GM19035 (cell line): ENCODE measurements around the gene NCAPG2.
"Not testable (repeated sequence)": the region's sequence is repeated elsewhere in the genome, so short reads cannot be mapped to it uniquely, and the experiment has no call there.

Experiments
- ATAC-seq: cut with Tn5 transposase; IDR thresholded peaks from one replicate; pipeline ENCODE4 v1.9.1; 2021; ENCODE audit not compliant: unreplicated experiment

NCAPG2 gene

DNA sequence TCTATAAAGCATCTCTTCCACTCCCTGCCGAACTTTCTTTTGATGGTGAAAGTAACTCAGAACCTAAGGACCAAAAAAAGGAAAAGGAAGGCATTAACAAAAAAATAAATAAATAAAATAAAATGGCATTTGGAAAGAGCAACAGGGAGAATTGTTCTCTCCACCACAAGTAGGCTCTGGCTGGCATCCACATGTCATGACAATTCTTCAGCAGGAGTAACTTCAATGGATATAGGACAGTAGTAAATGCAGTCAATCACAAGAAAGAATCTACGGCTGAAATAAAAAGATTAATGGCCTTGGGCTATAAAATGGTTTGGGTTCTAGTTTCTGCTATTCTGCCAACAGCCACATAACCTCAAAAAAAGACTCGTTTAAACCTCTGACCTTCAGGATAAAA is 23.9 kb downstream of the NCAPG2 start:
- ATAC-seq: no peak

DNA sequence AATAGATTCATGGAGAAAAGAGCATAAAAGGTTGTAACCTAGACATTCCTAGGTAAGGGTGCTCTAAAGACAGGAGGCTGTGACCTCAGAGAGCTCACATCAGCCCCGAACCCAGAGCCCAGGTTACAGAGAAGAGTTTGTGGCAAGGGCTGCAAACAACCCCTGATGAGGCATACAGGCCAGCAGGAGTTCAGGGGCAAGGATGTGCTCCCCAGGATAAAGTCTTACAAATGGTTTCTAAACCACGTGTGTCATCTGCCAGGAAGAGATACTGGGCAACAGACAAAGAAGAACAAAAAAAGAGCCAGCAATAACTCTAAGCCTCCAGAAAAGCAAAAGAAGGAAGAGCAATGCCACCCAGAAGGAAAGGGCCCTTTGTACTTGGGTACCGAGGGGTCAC is 27.7 kb downstream of the NCAPG2 start:
- ATAC-seq: no peak

DNA sequence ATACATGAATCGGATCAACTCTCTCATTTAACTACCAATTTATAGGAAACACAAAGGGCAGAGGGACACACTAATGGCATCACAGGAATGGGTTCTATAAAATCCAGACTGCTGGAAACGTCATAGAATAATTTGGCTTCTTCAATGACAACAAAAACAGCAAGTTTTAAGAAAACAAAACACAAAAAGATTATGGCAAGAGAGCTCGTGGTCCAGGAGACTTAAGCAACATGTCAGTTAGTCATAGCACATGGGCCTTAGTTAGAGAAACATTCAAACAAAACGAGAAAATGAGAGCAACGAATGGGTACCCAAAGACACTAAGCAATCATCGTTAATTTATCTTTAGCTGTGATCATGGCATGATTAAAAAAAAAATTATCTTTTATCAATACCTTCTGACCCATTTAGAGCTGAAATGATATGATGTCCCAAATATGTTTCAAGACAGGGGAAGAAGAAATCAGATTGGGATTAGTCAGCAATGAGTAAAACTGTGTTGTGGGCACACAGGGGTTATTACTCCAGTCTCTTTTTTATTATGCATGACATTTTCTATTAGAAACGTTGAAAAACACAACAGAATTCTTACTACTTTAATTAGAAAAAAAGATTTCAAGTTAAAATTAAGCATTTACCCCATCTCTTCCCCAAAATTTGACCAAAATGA is 28.3 kb downstream of the NCAPG2 start:
- ATAC-seq: no peak

DNA sequence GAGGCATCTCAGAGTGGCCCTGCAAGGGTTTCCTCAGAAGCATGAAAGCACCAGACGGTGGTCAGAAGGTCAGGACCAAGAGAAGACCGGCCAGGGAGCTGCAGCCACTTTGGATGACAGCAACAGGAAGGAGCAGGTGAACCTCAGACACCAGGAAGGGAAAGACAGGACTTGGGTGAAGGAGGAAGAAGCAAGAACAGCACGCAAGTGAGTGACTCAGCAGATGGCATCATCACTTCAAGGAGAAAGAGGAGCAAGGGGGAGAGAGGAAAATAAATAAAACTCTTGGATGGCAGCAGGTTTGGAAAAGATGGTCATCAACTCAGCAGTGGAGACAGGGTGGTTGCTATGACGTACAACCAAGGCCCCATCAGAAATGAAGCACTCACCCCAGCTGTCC is 31.6 kb downstream of the NCAPG2 start:
- no peak for ATAC-seq

DNA sequence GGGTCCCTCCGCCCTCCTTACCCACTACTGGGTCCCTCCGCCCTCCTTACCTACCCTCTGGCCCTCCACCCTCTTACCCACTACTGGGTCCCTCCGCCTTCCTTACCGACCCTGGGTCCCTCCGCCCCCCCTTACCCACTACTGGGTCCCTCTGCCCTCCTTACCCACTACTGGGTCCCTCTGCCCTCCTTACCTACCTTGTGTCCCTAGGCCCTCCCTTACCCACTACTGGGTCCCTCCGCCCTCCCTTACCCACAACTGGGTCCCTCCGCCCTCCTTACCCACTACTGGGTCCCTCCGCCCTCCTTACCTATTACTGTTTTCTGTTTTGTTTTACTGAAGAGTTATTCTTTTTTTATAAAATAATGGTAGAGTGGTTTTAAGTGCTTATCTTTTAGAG is 36.5 kb downstream of the NCAPG2 start:
- not testable (repeated sequence) for ATAC-seq

DNA sequence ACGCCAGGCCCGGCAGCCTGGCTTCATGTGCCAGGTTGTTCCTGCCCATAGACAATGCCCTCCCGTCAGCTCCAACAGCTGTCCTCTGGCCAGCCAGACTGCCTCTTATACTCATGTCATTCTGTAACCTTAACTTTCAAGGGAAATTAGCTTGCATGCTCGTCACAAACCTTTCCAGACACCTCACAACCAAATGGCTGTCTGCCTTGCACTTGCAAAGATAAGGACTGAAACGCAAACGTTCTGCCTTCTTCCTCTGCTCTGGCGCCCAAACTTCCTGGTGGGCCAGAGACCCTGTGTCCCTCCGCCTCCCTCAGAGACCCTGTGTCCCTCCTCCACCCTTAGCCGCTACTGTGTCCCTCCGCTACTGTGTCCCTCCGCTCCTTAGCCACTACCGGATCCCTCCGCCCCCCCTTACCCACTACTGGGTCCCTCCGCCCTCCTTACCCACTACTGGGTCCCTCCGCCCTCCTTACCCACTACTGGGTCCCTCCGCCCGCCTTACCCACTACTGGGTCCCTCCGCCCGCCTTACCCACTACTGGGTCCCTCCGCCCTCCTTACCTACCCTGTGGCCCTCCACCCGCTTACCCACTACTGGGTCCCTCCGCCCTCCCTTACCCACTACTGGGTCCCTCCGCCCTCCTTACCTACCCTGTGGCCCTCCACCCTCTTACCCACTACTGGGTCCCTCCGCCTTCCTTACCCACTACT is 37.5 kb downstream of the NCAPG2 start:
- ATAC-seq: not testable (repeated sequence)

DNA sequence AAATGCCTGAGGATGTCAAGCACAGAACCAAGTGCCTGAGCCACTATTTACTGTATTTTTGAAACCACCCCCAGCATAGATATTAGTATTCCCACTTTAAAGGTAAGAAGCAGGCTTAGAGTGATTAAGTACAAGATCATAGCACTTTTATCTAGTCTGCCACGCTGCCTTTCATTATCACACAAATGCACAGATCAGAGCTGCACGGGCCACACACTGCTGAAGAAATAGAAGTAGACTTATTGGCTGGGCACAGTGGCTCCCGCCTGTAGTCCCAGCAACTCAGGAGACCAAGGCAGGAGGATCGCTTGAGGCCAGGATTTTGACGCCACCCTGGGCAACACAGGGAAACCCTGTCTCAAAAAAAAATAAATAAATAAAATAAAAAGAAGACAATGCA is 38.2 kb downstream of the NCAPG2 start:
- no peak for ATAC-seq

DNA sequence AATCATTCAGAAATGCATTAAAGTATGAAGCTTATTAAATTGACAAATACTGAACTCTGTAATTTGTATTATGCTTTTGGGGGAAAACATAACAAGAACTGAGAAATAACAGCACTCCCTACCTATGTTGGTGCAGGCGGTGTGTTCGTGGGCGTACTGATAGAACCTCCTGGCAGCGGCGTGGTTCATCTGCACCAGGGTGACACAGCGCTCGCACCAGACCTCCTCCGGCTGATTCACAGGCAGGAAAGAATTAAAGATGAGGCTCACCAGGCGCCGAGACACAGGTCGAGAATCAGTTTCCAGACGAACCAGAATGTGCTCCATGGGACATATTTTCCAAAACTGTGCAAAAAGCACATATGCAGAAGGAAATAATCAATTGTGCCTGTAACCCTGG is 40.2 kb downstream of the NCAPG2 start:
- no peak for ATAC-seq

DNA sequence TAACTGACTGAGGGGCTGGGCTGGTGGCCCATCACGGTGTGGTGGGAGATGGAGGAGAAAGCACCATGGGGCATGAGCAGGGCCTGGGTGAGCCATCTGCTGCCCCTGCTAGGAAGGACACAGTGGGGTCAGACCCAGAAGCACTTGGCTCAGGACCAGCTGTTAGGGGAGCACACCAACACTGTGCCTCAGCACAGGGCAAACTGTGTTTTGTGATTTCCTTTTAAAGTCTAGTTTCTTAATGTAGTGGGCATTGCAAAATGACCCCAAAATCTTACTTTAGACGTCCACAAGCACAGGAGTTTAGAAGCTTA is 41.2 kb downstream of the NCAPG2 start:
- ATAC-seq: no peak

DNA sequence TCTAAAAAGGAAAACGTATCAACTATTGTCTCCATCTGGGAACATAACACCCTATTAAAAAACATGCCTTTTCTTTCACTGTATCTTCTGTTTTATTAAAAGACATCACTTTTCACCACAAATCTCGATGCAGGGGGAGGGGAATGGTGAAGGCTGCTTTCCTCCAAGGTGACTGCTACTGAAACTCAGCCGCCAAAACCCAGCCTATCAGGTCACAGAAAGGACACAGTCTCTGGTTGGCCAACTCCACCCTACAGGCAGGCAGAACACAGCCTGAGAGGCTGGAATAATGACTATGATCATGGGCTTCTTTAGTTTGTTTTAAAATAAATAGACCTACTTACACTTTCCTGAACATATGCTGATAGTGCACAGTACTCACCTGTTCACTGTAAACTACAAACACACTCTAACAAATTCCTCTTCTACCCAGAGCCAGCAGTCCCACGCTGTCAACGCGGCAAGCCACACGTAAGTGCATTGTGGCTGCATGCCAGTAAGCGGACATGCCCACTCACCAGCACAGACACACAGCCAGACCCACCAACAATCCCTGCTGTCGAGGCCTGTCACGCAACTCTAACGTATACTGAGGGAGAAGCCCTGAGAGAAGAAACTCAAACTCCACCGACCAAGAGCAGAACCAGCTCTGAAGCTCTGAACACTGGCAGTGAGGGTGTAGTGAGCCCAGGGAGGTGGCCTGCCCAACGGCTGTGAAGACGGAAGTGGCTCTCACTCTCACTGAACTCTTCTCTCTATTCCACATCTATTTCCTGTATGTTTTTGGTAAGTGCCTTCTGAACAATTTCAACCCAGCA is 41.8 kb downstream of the NCAPG2 start:
- no peak for ATAC-seq

DNA sequence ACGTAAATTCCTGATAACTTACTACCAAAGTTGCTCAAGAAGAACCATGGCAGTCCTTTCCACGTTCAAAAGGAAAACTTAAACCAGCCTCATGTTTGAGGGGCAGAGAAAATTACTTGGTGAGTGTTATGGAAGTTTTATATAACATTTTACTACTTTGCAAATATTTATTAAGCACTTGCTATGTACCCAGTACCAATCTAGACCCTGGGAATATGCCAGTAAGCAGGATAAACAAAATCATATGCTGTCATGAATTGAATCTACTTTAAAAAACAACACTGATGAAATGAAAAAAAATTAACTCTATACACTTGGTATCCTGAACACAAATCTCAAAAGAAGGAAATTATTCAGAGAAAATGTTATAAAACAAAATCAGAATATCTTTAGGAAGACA is 46.1 kb downstream of the NCAPG2 start:
- no peak for ATAC-seq

DNA sequence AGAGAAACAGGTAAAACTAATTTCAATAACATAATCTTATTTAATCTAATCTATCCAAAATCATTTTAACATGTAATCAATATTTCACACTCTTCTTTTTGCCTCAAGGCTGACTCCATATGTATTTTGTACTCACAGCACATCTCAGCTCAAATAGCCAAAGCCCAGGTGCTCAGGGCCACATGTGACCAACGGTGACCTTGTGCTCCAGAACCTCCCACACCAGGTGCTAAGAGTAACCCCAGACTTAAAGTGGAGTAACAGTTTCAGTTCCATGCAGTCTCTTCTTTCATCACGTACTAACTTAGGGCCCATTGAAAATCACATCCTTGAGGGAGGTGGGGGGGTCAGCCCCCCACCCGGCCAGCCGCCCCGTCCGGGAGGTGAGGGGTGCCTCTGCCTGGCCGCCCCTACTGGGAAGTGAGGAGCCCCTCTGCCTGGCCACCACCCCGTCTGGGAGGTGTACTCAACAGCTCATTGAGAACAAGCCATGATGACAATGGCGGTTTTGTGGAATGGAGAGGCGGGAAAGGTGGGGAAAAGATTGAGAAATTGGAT is 47.3 kb downstream of the NCAPG2 start:
- no peak for ATAC-seq

DNA sequence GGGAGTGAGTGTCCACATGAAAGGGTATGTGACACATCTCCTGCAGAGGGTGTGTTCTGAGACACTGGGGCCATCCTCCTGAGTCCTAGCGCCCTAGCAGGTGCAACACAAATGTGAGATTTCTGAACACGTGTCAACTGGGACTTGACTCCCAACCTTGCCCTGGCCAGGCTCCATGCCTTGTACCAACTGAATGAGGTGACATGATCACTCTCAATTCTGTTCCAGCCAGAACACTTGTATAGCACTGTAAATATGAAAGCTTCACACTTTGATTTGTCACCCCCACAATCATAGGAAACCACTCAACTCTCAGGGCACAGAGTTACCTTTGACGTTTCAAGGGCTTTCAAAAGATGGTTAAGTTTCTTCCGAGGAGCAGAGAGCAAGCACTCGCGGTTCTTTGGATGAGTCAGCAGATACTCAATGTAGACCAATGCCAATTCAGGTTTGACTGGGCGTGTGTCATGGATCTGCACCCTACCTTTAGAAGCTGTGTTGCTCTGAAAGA is 48.6 kb downstream of the NCAPG2 start:
- peak; percentile 96 for ATAC-seq

DNA sequence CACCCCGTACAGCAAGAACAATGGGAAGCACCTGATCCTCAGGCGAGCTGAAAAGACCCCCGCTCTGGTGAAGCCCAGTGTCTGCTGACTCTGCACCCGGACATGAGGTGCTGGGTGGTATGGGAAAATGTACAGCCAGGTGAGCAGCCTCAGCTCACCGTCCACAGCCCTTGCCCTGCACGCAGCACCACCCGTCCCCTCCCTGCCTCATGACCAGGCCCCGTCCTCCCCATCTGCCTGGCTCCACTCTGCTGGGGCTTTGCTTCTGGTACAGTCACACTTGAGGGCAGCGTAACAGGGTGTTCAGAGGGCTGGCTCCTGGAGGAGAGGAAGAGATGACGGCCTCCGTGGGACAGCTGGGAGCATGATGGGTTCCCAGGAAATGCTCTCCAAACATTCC is 49.1 kb downstream of the NCAPG2 start:
- ATAC-seq: no peak

DNA sequence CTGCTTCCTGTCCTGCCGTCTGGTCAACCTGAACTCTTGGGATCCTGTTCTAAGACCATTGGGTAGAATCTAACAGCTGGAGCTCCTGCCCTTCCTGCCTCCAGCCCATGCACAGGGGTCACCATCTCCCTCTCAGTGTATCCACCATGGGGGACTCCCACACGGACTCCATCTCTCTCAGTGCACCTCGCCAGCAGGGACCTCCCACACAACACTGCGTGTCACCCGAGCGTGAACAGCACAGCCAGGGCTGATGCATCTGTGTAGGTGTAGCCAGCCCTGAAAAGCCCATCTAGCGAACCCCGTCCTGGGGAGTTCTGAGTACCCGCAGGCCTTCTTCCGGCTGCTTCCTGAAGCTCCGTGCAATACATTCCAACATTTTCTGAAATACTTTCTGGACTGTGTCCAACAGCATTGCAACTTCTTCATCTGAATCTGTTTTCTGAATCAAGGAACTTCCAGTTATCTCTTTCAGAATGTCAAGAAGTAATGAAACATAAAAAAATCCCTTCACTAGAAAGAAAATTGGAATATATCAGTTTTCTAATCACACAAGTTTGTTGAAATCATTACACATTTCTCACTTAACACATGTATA is 52.5 kb downstream of the NCAPG2 start:
- no peak for ATAC-seq

DNA sequence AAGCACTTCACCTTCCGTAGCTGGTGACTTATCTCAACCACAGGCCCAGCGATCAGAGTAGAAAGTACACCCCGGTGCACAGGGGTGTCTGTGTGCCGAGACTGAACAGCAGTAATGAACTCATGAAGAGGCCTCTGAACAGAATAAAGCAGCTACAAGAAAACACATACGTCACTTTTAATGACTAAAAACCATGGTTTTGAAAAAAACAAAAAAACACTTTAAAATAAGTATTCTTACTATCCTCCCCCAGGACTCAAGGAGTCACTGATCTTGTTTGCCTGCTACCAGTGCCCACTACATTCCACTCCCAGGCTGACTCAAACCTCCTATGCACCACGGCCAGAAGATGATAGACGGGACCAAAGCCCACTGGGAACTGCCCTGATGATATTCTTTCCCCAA is 53.8 kb downstream of the NCAPG2 start:
- ATAC-seq: no peak

DNA sequence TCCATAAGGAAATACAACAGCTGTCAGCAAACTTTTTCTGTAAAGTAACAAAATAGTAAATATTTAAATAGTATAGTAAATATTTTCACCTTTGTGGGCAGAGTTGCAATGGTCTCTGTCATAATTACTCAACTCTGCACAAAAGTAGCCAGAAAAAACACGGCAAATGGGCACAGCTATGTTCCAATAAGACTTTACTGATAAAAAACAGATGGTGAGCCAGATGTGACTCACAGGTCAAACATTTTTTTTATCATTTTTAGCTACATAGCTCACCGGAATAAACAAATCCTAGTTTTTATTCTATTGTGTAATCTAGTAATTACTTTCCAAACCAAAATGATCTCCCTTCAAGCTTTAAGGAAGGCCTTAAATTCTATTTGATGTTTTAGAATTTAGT is 55.3 kb downstream of the NCAPG2 start:
- ATAC-seq: no peak

DNA sequence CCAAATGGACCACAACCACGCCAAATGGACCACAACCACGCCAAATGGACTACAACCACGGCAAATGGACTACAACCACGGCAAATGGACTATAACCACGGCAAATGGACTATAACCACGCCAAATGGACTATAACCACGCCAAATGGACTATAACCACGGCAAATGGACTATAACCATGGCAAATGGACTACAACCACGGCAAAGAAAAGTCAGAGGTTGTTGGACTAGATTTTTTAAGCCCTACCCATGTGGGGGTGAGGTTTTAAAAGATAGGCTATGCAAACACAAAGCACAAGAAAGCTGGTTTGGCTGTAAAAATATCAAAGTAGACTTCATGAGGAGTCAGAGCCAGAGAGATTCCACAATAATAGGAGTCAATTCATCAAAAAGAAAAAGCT is 55.8 kb downstream of the NCAPG2 start:
- ATAC-seq: no peak

DNA sequence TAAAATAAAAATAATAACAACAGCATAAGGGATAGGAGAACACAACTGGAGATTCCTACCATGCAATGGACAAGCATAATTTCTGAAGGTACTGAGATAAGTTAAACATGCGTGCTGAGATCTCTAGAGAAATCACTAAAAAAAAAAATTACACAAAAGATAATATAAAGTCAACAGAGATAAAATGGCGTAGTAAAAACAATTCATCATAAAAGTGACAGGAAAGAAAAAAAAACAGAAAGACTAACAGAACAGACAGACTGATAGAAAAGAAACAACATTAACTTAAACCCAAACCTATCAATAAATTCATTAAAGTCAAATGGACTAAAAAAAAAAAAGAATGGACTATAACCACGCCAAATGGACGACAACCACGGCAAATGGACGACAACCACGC is 56.4 kb downstream of the NCAPG2 start:
- ATAC-seq: no peak

DNA sequence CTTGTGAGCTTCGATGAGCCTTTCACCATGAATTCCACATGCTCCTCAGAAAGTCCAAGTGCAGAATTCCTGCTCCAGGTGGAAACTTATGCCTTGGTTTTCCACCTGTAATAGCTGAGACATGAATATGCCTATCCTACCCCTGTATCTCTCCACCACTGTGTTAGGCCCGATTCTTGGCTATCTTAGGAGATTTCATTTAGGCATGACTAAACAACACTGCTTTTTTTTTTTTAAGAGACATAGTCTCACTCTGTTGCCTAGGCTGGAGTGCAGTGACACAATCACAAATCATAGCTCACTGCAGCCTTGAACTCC is 57.2 kb downstream of the NCAPG2 start:
- ATAC-seq: no peak

DNA sequence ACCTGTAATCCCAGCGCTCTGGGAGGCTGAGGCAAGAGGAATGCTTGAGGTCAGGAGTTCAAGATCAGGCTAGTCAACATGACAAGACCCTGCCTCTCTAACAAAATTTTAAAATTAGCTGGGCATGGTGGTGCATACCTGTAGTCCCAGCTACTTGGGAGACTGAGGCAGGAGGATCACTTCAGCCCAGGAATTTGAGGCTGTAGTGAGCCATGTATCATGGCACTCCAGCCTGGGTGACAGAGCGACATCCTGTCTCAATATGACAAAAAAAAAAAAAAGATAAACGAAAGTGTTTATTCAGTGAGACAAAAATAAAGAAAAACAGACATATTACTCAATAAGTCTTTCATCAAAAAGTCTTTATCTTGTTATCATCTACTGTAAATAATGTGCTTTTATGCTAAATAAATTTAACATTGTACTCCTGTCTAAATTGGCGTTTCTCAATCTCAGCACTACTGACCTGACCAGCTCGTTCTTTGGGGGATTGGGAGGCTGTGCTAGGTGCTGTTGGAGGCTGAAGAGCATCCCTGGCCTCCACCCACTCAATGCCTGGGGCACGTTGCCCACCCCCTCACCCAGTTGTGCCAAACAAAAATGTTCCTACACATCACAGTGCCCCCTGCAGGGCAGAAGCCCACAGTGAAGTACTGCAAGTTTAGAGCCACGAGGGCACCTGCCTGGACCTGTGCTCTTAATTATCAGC is 57.7 kb downstream of the NCAPG2 start:
- no peak for ATAC-seq
